Mesodermal cell (in vitro differentiated cells): ENCODE measurements around the gene BMPR1A.
"Not testable (repeated sequence)": the region's sequence is repeated elsewhere in the genome, so short reads cannot be mapped to it uniquely, and the experiment has no call there.

Experiments
- H3K27ac ChIP-seq: 2 replicates; pipeline ENCODE4 v1.7.0; 2013; ENCODE audit warnings: mild to moderate bottlenecking, low read depth, low read length, moderate library complexity; ENCODE audit not compliant: severe bottlenecking
- H3K36me3 ChIP-seq: 2 replicates; pipeline ENCODE4 v1.7.1; 2013; ENCODE audit warnings: mild to moderate bottlenecking, low read length, moderate library complexity; ENCODE audit not compliant: control insufficient read depth, insufficient read depth
- H3K4me1 ChIP-seq: one replicate; pipeline ENCODE4 v1.7.1; 2013; ENCODE audit warnings: mild to moderate bottlenecking, low read length; ENCODE audit not compliant: insufficient read depth, control insufficient read depth, poor library complexity, severe bottlenecking
- H3K4me3 ChIP-seq: 2 replicates; pipeline ENCODE4 v1.7.0; 2013; ENCODE audit warnings: low read length, control low read depth, mild to moderate bottlenecking; ENCODE audit not compliant: insufficient read depth, poor library complexity, severe bottlenecking; ENCODE audit errors: extremely low read depth
- H3K9me3 ChIP-seq: 2 replicates; pipeline ENCODE4 v1.7.1; 2013; ENCODE audit warnings: mild to moderate bottlenecking, low read length, moderate library complexity; ENCODE audit not compliant: control insufficient read depth
- WGBS, 2 experiments: methylation state at CpG; one replicate each; pipeline ENCODE4 v1.1.5; 2013; ENCODE audit warnings: missing lambda C conversion rate in 2 of 2; ENCODE audit not compliant: insufficient coverage in 2 of 2; 5-methylcytosine and 5-hydroxymethylcytosine counted together

Gene BMPR1A

DNA sequence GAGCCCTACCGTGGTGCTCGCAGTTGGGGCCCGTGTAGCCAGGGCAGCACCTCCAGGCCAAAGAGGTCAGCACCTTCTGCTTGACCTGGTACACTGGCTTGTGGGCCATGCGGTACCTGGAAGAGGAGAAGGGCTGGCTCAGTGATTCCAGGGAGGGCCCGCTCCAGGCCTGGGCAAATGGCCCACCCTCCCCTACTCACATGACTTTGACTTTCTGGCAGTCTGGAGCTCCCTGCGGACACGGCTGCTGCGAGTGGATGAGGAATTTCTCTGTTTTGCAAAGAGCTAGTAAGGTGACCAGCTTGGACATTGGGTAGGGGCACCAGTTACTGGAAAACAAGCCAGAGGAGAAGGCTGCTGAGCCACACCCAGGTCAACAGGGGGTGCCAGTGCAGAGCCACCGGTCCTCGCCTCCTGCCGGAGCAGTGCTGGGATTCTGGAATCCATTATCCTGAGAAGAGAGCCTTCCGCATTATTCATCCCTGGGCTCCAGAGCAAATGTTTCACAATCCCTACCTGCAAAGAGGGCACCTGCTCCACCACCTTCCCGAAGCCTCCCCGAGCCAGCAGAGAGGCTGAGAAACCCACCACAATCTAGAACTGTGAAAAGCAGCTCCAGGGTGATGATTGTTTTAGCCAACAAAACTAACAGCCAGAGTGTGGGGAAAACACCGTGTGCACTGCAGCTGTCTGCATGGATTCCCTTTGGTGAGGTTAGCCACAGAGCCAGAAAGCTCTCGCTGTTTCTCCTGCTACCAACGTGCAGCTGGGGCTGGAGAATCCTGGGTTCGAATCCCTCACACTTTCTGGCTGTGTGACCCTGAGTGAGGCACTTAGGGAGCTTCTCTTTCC, 189.2 kb downstream of the BMPR1A start:
- no peaks in the 10 kb centered on the region for H3K36me3 ChIP-seq
- WGBS, 2 experiments: 69 to 71% methylated on average over 13 to 15 of the region's 18 CpGs
- H3K4me3 ChIP-seq: no peak overlapping the region
- no peak overlapping the region for H3K27ac ChIP-seq
- peaks cover 4% of the 10 kb centered on the region for H3K4me1 ChIP-seq
- H3K9me3 ChIP-seq: no peaks in the 10 kb centered on the region

GRCh38 chr10:86946213-86947155, 190.1 kb downstream of the BMPR1A start:
- 90 to 92% methylated on average over 13 of the region's 13 CpGs for WGBS, 2 experiments
- Histone ChIP-seq H3K4me1 (peaks cover 4% of the 10 kb centered on the region), H3K9me3 (peaks cover 3% of the 10 kb centered on the region), H3K27ac (no peak overlapping the region), H3K36me3 (no peaks in the 10 kb centered on the region), H3K4me3 (no peak overlapping the region)

DNA sequence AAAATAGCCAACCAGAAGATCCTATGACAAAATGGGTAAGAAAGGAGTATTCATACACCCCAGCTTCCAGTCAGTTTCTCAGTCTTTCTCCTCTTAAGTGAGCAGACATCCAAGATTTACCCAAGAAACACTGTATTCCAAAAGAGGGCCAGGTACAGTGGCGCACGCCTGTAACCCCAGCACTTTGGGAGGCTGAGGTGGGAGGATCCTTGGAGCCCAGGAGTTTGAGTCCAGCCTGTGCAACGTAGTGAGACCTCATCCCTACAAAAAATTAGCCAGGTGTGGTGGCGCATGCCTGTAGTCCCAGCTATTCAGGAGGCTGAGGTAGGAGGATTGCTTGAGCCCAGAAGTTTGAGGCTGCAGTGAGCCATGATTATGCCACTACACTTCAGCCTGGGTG, 191.4 kb downstream of the BMPR1A start:
- H3K9me3 ChIP-seq: peaks cover 15% of the 10 kb centered on the region
- not testable (repeated sequence) for H3K36me3 ChIP-seq, H3K4me1 ChIP-seq, H3K4me3 ChIP-seq, H3K27ac ChIP-seq
- whole genome bisulfite sequencing, 2 experiments: 90 to 93% methylated on average over 3 to 4 of the region's 4 CpGs

DNA sequence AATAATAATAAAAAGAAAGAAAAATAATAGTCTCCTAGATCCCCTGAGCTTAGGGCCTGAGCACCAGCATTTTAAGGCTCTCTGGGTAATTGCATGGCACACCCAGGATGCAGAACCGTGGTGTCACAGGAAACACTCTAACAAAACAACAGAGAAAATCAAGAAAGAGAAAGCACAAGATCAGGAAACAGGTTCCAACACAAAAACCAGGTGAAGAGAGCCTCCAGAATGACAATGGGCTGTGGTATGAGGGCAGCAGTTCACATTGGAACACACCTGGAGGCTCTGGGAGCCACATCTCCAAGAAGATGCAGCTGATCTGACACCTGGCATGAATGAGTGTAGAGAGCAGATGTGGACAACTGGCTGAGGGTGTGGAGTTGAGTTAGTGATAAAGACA, 193.9 kb downstream of the BMPR1A start:
- Histone ChIP-seq H3K36me3 (peaks cover 4% of the 10 kb centered on the region), H3K9me3 (peaks cover 28% of the 10 kb centered on the region), H3K4me3 (no peak overlapping the region), H3K4me1 (peaks cover 15% of the 10 kb centered on the region), H3K27ac (no peak overlapping the region)
- WGBS, 2 experiments: 100% methylated on average over 1 of the region's 1 CpG; no CpG with 5 or more reads in 1 of the 2 experiments

- peaks cover 24% of the 10 kb centered on the region for H3K4me1 ChIP-seq
- no peak overlapping the region for H3K27ac ChIP-seq
- no peak overlapping the region for H3K4me3 ChIP-seq
Measured at GRCh38 chr10:86951184-86951761, 194.9 kb downstream of the BMPR1A start.

GRCh38 chr10:86952106-86952505, 195.7 kb downstream of the BMPR1A start:
- WGBS, 2 experiments: 93 to 95% methylated on average over 5 to 7 of the region's 7 CpGs
- Histone ChIP-seq H3K4me3 (no peak overlapping the region), H3K27ac (no peak overlapping the region), H3K36me3 (peaks cover 4% of the 10 kb centered on the region), H3K4me1 (peaks cover 27% of the 10 kb centered on the region), H3K9me3 (peaks cover 28% of the 10 kb centered on the region)

More at GRCh38 chr10:86951184-86951761, 194.9 kb downstream of the BMPR1A start:
- peaks cover 28% of the 10 kb centered on the region for H3K9me3 ChIP-seq
- peaks cover 4% of the 10 kb centered on the region for H3K36me3 ChIP-seq

DNA sequence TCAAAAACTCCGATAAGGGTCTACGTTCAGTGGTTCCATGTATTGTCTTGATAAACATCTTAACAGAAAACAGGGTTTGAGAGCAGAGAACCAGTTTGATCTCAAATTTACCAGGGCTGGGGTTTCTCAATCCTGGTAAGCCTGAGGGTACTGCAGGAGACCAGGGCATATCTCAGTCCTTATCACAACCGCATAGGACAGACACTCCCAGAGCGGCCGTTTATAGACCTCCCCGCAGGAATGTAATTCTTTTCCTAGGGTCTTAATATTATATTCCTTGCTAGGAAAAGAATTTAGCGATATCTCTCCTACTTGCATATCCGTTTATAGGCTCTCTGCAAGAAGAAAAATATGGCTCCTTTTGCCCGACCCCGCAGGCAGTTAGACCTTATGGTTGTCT, 196.3 kb downstream of the BMPR1A start:
- 97% methylated on average over 6 to 8 of the region's 10 CpGs for WGBS, 2 experiments
- H3K36me3 ChIP-seq: not testable (repeated sequence)

GRCh38 chr10:86953747-86954680, 197.6 kb downstream of the BMPR1A start:
- WGBS, 2 experiments: 64 to 67% methylated on average over 6 to 9 of the region's 15 CpGs
- Histone ChIP-seq H3K36me3 (peaks cover 4% of the 10 kb centered on the region), H3K27ac (peak overlapping the region; percentile 85), H3K9me3 (peaks cover 28% of the 10 kb centered on the region), H3K4me1 (peaks cover 42% of the 10 kb centered on the region), H3K4me3 (peak overlapping the region; percentile 6)

More for the DNA sequence above, 196.3 kb downstream of the BMPR1A start:
- not testable (repeated sequence) for H3K4me3 ChIP-seq, H3K27ac ChIP-seq
- H3K9me3 ChIP-seq: peaks cover 28% of the 10 kb centered on the region
- H3K4me1 ChIP-seq: peaks cover 30% of the 10 kb centered on the region

DNA sequence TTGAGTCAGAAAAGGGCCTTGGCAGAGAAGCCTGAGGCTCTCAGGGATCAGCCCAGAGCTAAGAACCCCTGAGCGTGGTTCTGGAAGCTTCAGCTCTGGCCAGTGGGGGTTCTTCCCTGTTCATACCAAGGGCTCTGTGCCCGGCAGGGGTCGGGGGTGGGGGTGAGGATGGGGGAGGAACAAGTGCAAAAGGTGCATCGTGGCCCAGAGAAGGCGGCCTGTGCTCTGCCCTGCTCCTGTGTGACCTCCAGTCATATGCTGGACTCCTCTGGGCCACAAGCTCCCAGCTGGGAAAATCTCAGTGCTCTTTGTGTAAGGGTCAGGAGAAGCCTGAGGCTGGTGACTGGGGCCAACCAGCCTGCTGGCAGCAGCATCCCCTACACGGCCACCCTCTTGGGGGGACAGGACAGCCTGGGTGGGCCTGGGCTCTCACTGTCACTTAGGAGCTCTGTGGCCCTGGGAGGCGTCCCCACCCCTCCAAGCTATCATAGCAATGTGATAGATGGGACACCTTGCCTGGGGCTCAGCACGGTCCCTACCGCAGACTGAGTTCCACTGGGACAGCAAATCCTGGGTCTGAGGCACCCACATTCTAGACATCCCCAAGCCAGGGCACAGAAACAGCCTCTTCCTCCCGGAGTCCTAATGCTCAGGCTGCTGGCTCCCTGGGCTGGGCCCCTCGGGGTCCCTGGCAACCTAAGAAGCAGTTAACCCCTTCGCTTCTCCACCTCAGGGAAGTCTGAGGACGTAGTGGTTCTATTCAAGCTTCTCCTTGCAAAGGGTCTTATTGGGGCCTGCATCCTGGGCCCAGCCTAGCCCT, 198.5 kb downstream of the BMPR1A start:
- Histone ChIP-seq H3K27ac (peak overlapping the region; percentile 85), H3K9me3 (peaks cover 28% of the 10 kb centered on the region), H3K36me3 (peaks cover 4% of the 10 kb centered on the region), H3K4me3 (peak overlapping the region; percentile 30), H3K4me1 (peaks cover 51% of the 10 kb centered on the region)
- 39 to 44% methylated on average over 10 to 12 of the region's 13 CpGs for WGBS, 2 experiments
